Natural killer cell (primary cell): ENCODE results near the gene TRIML2. TPM values are rescaled to one million over a fixed set of nuclear protein-coding genes. Genes with fewer than 3 reads are reported as not detected.
"Not testable (repeated sequence)": the region's sequence is repeated elsewhere in the genome, so short reads cannot be mapped to it uniquely, and the experiment has no call there.

Experiments
- ATAC-seq, 3 donors: fragments of 150-1000 bp in 2 of 3; fragments of 200-7000 bp in 1 of 3; cut with Tn5 transposase; 1 replicate in 1 of 3; 2 replicates in 2 of 3; pipeline ENCODE4 v1.10.0; 2021; ENCODE audit warnings: mild to moderate bottlenecking in 2 of 3, moderate library complexity in 2 of 3
- DNase-seq, 2 donors: peaks; one replicate each; pipeline versions ENCODE4 v3.0.0 to v3.0.0-alpha.2; 2013 to 2021; ENCODE audit warnings: mixed read lengths in 1 of 2
- H3K27ac ChIP-seq: one replicate; pipeline ENCODE4 v1.5.1; 2013; ENCODE audit warnings: mild to moderate bottlenecking, low read length
- H3K27me3 ChIP-seq: one replicate; pipeline ENCODE4 v1.6.1; 2013; ENCODE audit warnings: low read length; ENCODE audit not compliant: control insufficient read depth, insufficient read depth
- H3K36me3 ChIP-seq: one replicate; pipeline ENCODE4 v1.6.1; 2013; ENCODE audit warnings: low read length; ENCODE audit not compliant: control insufficient read depth, insufficient read depth
- H3K4me1 ChIP-seq: one replicate; pipeline ENCODE4 v1.6.1; 2013; ENCODE audit warnings: low read length; ENCODE audit not compliant: control insufficient read depth, insufficient read depth
- H3K4me3 ChIP-seq: one replicate; pipeline ENCODE4 v1.5.1; 2013; ENCODE audit warnings: low read length
- H3K9me3 ChIP-seq: one replicate; pipeline ENCODE4 v1.6.1; 2013; ENCODE audit warnings: low read length; ENCODE audit not compliant: control insufficient read depth, insufficient read depth
- H3K27ac Mint-ChIP-seq, 2 donors: one replicate each; pipeline ENCODE4 v1.8.0; 2022; ENCODE audit warnings: mild to moderate bottlenecking in 2 of 2, mixed read lengths in 2 of 2, moderate library complexity in 1 of 2
- H3K27me3 Mint-ChIP-seq, 2 donors: one replicate each; pipeline ENCODE4 v1.8.0; 2022; ENCODE audit warnings: low read depth in 2 of 2, mixed read lengths in 2 of 2
- H3K36me3 Mint-ChIP-seq: one replicate; pipeline ENCODE4 v1.8.0; 2022; ENCODE audit warnings: mixed read lengths
- H3K4me1 Mint-ChIP-seq, 2 donors: one replicate each; pipeline ENCODE4 v1.8.0; 2022; ENCODE audit warnings: mixed read lengths in 2 of 2
- H3K4me3 Mint-ChIP-seq: one replicate; pipeline ENCODE4 v1.8.0; 2022; ENCODE audit warnings: mild to moderate bottlenecking, moderate library complexity, mixed read lengths
- H3K9me3 Mint-ChIP-seq, 2 donors: one replicate each; pipeline ENCODE4 v1.8.0; 2022; ENCODE audit warnings: mixed read lengths in 2 of 2
- CTCF ChIP-seq: fragments of 200-600 bp; IDR thresholded peaks from one replicate; pipeline ENCODE4 v1.8.0; 2022; ENCODE audit warnings: antibody characterized with exemption
- WGBS: methylation state at CpG from one replicate; pipeline ENCODE4 v1.1.7; 2013; ENCODE audit warnings: missing lambda C conversion rate; ENCODE audit not compliant: insufficient coverage; 5-methylcytosine and 5-hydroxymethylcytosine counted together
- intact Hi-C: fragments of 100-400 bp; cut with micrococcal nuclease; formaldehyde crosslinking; loops from one replicate; pipeline ENCODE4 v1.14.2; 2022
- total RNA-seq, 4 donors: library from RNA; stranded (reverse); fragments of 120-200 nt in 1 of 4; gene quantifications; one replicate each; pipeline versions ENCODE4 v1.2.3 to v1.2.4, GENCODE V29; 2013 to 2022

The TRIML2 gene
- total RNA-seq, 3 donors from 2014 or later (not counting 1 experiment from before 2014, with no cell fraction given), result not detected

GRCh38 chr4:188046657-188047056, 62.7 kb downstream of the TRIML2 start:
- no peaks in the 10 kb centered on the region for H3K27me3 ChIP-seq
- no peaks in the 10 kb centered on the region for H3K36me3 ChIP-seq
- no peaks in the 10 kb centered on the region for H3K27me3 Mint-ChIP-seq
- no peaks in the 10 kb centered on the region for H3K4me1 ChIP-seq
- intact Hi-C loops, result no loop called here
- H3K9me3 Mint-ChIP-seq, result peaks cover 4 to 10% of the 10 kb centered on the region in 2 donors
- no peak overlapping the region for H3K27ac Mint-ChIP-seq
- DNase-seq, result no peak
- no peaks in the 10 kb centered on the region for H3K36me3 Mint-ChIP-seq
- H3K4me3 Mint-ChIP-seq, result no peak overlapping the region
- H3K4me1 Mint-ChIP-seq, result no peaks in the 10 kb centered on the region
- WGBS, result 78% methylated on average over 2 of the region's 3 CpGs
- no peak for TF ChIP-seq CTCF
- ATAC-seq, result no peak
- H3K27ac ChIP-seq, result no peak overlapping the region
- H3K9me3 ChIP-seq, result peaks cover 14% of the 10 kb centered on the region
- no peak overlapping the region for H3K4me3 ChIP-seq

GRCh38 chr4:188045461-188045860, 63.9 kb downstream of the TRIML2 start:
- H3K27ac Mint-ChIP-seq, DNase-seq, H3K27me3 ChIP-seq, H3K4me1 ChIP-seq, H3K36me3 ChIP-seq, intact Hi-C loops, H3K27me3 Mint-ChIP-seq, ATAC-seq, H3K4me3 ChIP-seq, H3K36me3 Mint-ChIP-seq, H3K4me3 Mint-ChIP-seq, H3K4me1 Mint-ChIP-seq, H3K27ac ChIP-seq: not testable (repeated sequence)
- H3K9me3 Mint-ChIP-seq, result peaks cover 6 to 13% of the 10 kb centered on the region in 2 donors
- WGBS, result 93% methylated on average over 10 of the region's 10 CpGs
- peaks cover 17% of the 10 kb centered on the region for H3K9me3 ChIP-seq

GRCh38 chr4:188043154-188043553, 66.2 kb downstream of the TRIML2 start:
- no peak overlapping the region for H3K27ac ChIP-seq
- no peaks in the 10 kb centered on the region for H3K4me1 Mint-ChIP-seq
- DNase-seq (no peak), ATAC-seq (no peak)
- no peak for TF ChIP-seq CTCF
- intact Hi-C loops, result no loop called here
- no peaks in the 10 kb centered on the region for H3K36me3 ChIP-seq
- no peak overlapping the region for H3K27ac Mint-ChIP-seq
- H3K27me3 Mint-ChIP-seq, result no peaks in the 10 kb centered on the region
- H3K4me1 ChIP-seq, result no peaks in the 10 kb centered on the region
- H3K27me3 ChIP-seq, result no peaks in the 10 kb centered on the region
- H3K4me3 Mint-ChIP-seq, result no peak overlapping the region
- no peak overlapping the region for H3K4me3 ChIP-seq
- peaks cover 17% of the 10 kb centered on the region for H3K9me3 ChIP-seq
- no peaks in the 10 kb centered on the region for H3K36me3 Mint-ChIP-seq
- WGBS, result 86% methylated on average over 5 of the region's 5 CpGs
- H3K9me3 Mint-ChIP-seq, result peaks cover 9 to 15% of the 10 kb centered on the region in 2 donors

- H3K27me3 ChIP-seq, result no peaks in the 10 kb centered on the region
- no peaks in the 10 kb centered on the region for H3K4me1 ChIP-seq
- Mint-ChIP-seq H3K4me3 (no peak overlapping the region), H3K36me3 (no peaks in the 10 kb centered on the region), H3K27ac (no peak overlapping the region), H3K27me3 (no peaks in the 10 kb centered on the region), H3K4me1 (no peaks in the 10 kb centered on the region), H3K9me3 (peaks cover 8 to 12% of the 10 kb centered on the region in 2 donors)
- intact Hi-C loops, result no loop called here
- ATAC-seq (no peak), DNase-seq (no peak)
- TF ChIP-seq CTCF, result no peak
- H3K9me3 ChIP-seq, result peaks cover 17% of the 10 kb centered on the region
- H3K27ac ChIP-seq, result no peak overlapping the region
- WGBS, result 78% methylated on average over 15 of the region's 15 CpGs
- no peaks in the 10 kb centered on the region for H3K36me3 ChIP-seq
- no peak overlapping the region for H3K4me3 ChIP-seq
Measured at GRCh38 chr4:188042191-188042590, 67.2 kb downstream of the TRIML2 start.
